Neutrophil (primary cell): ENCODE data around the gene IFNA10.
"Not testable (repeated sequence)": the region's sequence is repeated elsewhere in the genome, so short reads cannot be mapped to it uniquely, and the experiment has no call there.

Source experiments
- H3K27ac ChIP-seq: fragments of 200-600 bp; sonication (generic); 2 replicates; pipeline ENCODE4 v1.5.1; 2016; ENCODE audit warnings: mild to moderate bottlenecking, moderate library complexity
- H3K27me3 ChIP-seq: fragments of 200-600 bp; sonication (generic); 2 replicates; pipeline ENCODE4 v1.6.0; 2016; ENCODE audit warnings: mild to moderate bottlenecking
- H3K36me3 ChIP-seq: fragments of 200-600 bp; sonication (generic); 2 replicates; pipeline ENCODE4 v1.5.1; 2017
- H3K4me1 ChIP-seq, 2 experiments: fragments of 200-600 bp in 1 of 2; sonication (generic) in 1 of 2; 1 replicate in 1 of 2; 2 replicates in 1 of 2; pipeline versions ENCODE4 v1.5.1 to v1.6.1; 2013 to 2016; ENCODE audit warnings: low read depth in 1 of 2, low read length in 1 of 2, mild to moderate bottlenecking in 1 of 2, moderate library complexity in 1 of 2; ENCODE audit not compliant: control insufficient read depth in 1 of 2, insufficient read depth in 1 of 2
- H3K4me3 ChIP-seq, 2 experiments: fragments of 200-600 bp in 1 of 2; sonication (generic) in 1 of 2; 1 replicate in 1 of 2; 2 replicates in 1 of 2; pipeline ENCODE4 v1.5.1; 2013 to 2016; ENCODE audit warnings: low read depth in 1 of 2, low read length in 1 of 2, mild to moderate bottlenecking in 1 of 2, moderate library complexity in 1 of 2
- H3K9me3 ChIP-seq: fragments of 200-600 bp; sonication (generic); 2 replicates; pipeline ENCODE4 v1.5.1; 2016
- CTCF ChIP-seq: fragments of 200-600 bp; sonication (generic); IDR thresholded peaks from 2 replicates; pipeline ENCODE4 v1.5.1; 2016; ENCODE audit warnings: antibody characterized with exemption

Gene IFNA10

GRCh38 chr9:21171351-21171750 lies 35.6 kb downstream of the IFNA10 start:
- Histone ChIP-seq H3K4me1 (no peaks in the 10 kb centered on the region), H3K4me3 (no peak overlapping the region), H3K27ac (no peak overlapping the region), H3K9me3 (no peaks in the 10 kb centered on the region), H3K36me3 (no peaks in the 10 kb centered on the region), H3K27me3 (no peaks in the 10 kb centered on the region)
- no peak for TF ChIP-seq CTCF

- not testable (repeated sequence) for H3K27ac ChIP-seq, H3K4me1 ChIP-seq, H3K27me3 ChIP-seq, H3K36me3 ChIP-seq, H3K9me3 ChIP-seq, H3K4me3 ChIP-seq
Observed at GRCh38 chr9:21166560-21166959, 40.4 kb downstream of the IFNA10 start, which contains the start of gene IFNA21. IFNA21 (minus strand) TSS chr9:21166660; CDS start chr9:21166612, 48 bp downstream.

- H3K4me3 ChIP-seq, result no peak overlapping the region
- no peak for TF ChIP-seq CTCF
- H3K27ac ChIP-seq, result no peak overlapping the region
- no peaks in the 10 kb centered on the region for H3K36me3 ChIP-seq
- peaks cover 0 to 3% of the 10 kb centered on the region in 2 experiments for H3K4me1 ChIP-seq
- no peaks in the 10 kb centered on the region for H3K27me3 ChIP-seq
- no peaks in the 10 kb centered on the region for H3K9me3 ChIP-seq
Observed at GRCh38 chr9:21165516-21165915, 41.4 kb downstream of the IFNA10 start.

- Histone ChIP-seq H3K27ac (peak overlapping the region; percentile 8), H3K27me3 (no peaks in the 10 kb centered on the region), H3K4me3 (no peak overlapping the region), H3K4me1 (peaks cover 6 to 14% of the 10 kb centered on the region in 2 experiments), H3K36me3 (no peaks in the 10 kb centered on the region), H3K9me3 (no peaks in the 10 kb centered on the region)
- no peak for TF ChIP-seq CTCF
Observed at GRCh38 chr9:21160178-21160577, 46.8 kb downstream of the IFNA10 start.
